Measurements from ENCODE around the gene KCTD17. TPM values are rescaled to one million over a fixed set of nuclear protein-coding genes. Genes with fewer than 3 reads are reported as not detected.

Gene KCTD17
- total RNA-seq, 1 donor from 2014 or later, result 31.3 TPM

DNA sequence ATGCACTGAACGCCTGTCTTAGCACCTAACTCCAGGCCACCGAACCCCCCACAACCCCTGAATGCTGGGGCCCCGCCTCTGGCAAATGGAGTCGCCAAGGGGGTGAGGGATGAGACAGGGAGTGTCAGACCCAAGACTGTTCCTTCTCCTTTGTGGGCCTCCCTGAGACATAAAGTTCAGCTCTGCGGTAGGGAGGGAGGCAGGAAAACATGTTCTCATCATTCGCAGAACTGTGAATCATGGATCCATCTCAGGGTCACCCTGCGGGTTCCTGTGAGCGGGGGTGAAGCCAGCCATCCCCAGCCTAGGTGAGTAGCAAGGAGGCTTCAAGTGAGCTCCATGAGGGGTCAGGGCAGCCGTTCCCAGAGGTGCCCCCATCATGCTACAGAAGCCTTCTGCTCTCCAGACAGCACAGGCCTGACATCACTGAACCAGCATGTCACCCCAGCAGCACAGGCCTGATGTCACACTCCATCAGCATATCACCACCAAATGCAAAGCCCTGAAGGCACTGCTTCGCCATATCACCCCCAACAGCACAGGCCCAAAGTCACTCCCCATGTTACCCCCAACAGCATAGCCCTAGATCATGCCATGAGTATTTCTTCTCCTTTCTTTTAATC is 30.8 kb downstream of the KCTD17 start:
- Histone ChIP-seq H3K27me3 (ENCODE audit: insufficient read depth, low read length) (peaks cover 4% of the 10 kb centered on the region), H3K36me3 (ENCODE audit: insufficient read depth, low read length) (no peaks in the 10 kb centered on the region), H3K27ac (ENCODE audit: low read depth, low read length) (no peak overlapping the region), H2AFZ (ENCODE audit: low read depth, low read length) (no peak overlapping the region), H3K4me1 (ENCODE audit: insufficient read depth, low read length) (no peaks in the 10 kb centered on the region), H3K9ac (ENCODE audit: low read length) (no peak overlapping the region), H4K20me1 (ENCODE audit: insufficient read depth, low read length) (peaks cover 4% of the 10 kb centered on the region), H3K9me3 (ENCODE audit: insufficient read depth, low read depth, low read length) (no peaks in the 10 kb centered on the region), H3K4me3 (ENCODE audit: insufficient read depth, low read depth, low read length) (no peak overlapping the region), H3K4me2 (ENCODE audit: low read length) (no peak overlapping the region), H3K79me2 (ENCODE audit: insufficient read depth, low read length) (no peaks in the 10 kb centered on the region)
- no peak for FAIRE-seq
- H3K36me3 Mint-ChIP-seq (ENCODE audit: low read depth, unreplicated experiment), result no peaks in the 10 kb centered on the region
- TF ChIP-seq, protein P1, sequence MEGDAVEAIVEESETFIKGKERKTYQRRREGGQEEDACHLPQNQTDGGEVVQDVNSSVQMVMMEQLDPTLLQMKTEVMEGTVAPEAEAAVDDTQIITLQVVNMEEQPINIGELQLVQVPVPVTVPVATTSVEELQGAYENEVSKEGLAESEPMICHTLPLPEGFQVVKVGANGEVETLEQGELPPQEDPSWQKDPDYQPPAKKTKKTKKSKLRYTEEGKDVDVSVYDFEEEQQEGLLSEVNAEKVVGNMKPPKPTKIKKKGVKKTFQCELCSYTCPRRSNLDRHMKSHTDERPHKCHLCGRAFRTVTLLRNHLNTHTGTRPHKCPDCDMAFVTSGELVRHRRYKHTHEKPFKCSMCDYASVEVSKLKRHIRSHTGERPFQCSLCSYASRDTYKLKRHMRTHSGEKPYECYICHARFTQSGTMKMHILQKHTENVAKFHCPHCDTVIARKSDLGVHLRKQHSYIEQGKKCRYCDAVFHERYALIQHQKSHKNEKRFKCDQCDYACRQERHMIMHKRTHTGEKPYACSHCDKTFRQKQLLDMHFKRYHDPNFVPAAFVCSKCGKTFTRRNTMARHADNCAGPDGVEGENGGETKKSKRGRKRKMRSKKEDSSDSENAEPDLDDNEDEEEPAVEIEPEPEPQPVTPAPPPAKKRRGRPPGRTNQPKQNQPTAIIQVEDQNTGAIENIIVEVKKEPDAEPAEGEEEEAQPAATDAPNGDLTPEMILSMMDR (IDR thresholded peaks at IDR 0.05; ENCODE audit: insufficient read depth, low read depth, low read length), result no peak
- no peak for TF ChIP-seq EZH2 (IDR thresholded peaks at IDR 0.05; ENCODE audit: insufficient read depth, low read length)
- H3K27me3 Mint-ChIP-seq (ENCODE audit: low read depth, unreplicated experiment), result peaks cover 37% of the 10 kb centered on the region
- no peak for DNase-seq (ENCODE audit: low read depth)
- H3K27ac Mint-ChIP-seq (ENCODE audit: unreplicated experiment), result no peak overlapping the region
- H3K4me1 Mint-ChIP-seq (ENCODE audit: low read depth, unreplicated experiment), result peaks cover 13% of the 10 kb centered on the region
- no peaks in the 10 kb centered on the region for H3K9me3 Mint-ChIP-seq (ENCODE audit: unreplicated experiment)
- no peak overlapping the region for H3K4me3 Mint-ChIP-seq (ENCODE audit: unreplicated experiment)

GRCh38 chr22:37083914-37084313 is 32.4 kb downstream of the KCTD17 start:
- no peaks in the 10 kb centered on the region for H4K20me1 ChIP-seq (ENCODE audit: insufficient read depth, low read length)
- H3K4me3 Mint-ChIP-seq (ENCODE audit: unreplicated experiment), result no peak overlapping the region
- DNase-seq (ENCODE audit: low read depth) (no peak), FAIRE-seq (no peak)
- no peak overlapping the region for H3K4me2 ChIP-seq (ENCODE audit: low read length)
- no peak overlapping the region for H2AFZ ChIP-seq (ENCODE audit: low read depth, low read length)
- no peaks in the 10 kb centered on the region for H3K9me3 ChIP-seq (ENCODE audit: insufficient read depth, low read depth, low read length)
- H3K9me3 Mint-ChIP-seq (ENCODE audit: unreplicated experiment), result no peaks in the 10 kb centered on the region
- peaks cover 49% of the 10 kb centered on the region for H3K27me3 Mint-ChIP-seq (ENCODE audit: low read depth, unreplicated experiment)
- peaks cover 3% of the 10 kb centered on the region for H3K27me3 ChIP-seq (ENCODE audit: insufficient read depth, low read length)
- H3K9ac ChIP-seq (ENCODE audit: low read length), result no peak overlapping the region
- H3K36me3 Mint-ChIP-seq (ENCODE audit: low read depth, unreplicated experiment), result no peaks in the 10 kb centered on the region
- no peak overlapping the region for H3K27ac Mint-ChIP-seq (ENCODE audit: unreplicated experiment)
- H3K4me3 ChIP-seq (ENCODE audit: insufficient read depth, low read depth, low read length), result no peak overlapping the region
- H3K4me1 Mint-ChIP-seq (ENCODE audit: low read depth, unreplicated experiment), result peaks cover 12% of the 10 kb centered on the region
- TF ChIP-seq, protein P1 (IDR thresholded peaks at IDR 0.05; ENCODE audit: insufficient read depth, low read depth, low read length), result no peak
- no peak for TF ChIP-seq EZH2 (IDR thresholded peaks at IDR 0.05; ENCODE audit: insufficient read depth, low read length)
- H3K79me2 ChIP-seq (ENCODE audit: insufficient read depth, low read length), result no peaks in the 10 kb centered on the region
- no peaks in the 10 kb centered on the region for H3K36me3 ChIP-seq (ENCODE audit: insufficient read depth, low read length)
- H3K27ac ChIP-seq (ENCODE audit: low read depth, low read length), result no peak overlapping the region
- no peaks in the 10 kb centered on the region for H3K4me1 ChIP-seq (ENCODE audit: insufficient read depth, low read length)

GRCh38 chr22:37084385-37084784 is 32.8 kb downstream of the KCTD17 start:
- no peaks in the 10 kb centered on the region for H3K36me3 Mint-ChIP-seq (ENCODE audit: low read depth, unreplicated experiment)
- H3K4me3 ChIP-seq (ENCODE audit: insufficient read depth, low read depth, low read length), result no peak overlapping the region
- H3K27ac Mint-ChIP-seq (ENCODE audit: unreplicated experiment), result no peak overlapping the region
- no peak for TF ChIP-seq EZH2 (IDR thresholded peaks at IDR 0.05; ENCODE audit: insufficient read depth, low read length)
- TF ChIP-seq, protein P1 (IDR thresholded peaks at IDR 0.05; ENCODE audit: insufficient read depth, low read depth, low read length), result no peak
- no peaks in the 10 kb centered on the region for H3K9me3 Mint-ChIP-seq (ENCODE audit: unreplicated experiment)
- DNase-seq (ENCODE audit: low read depth), result no peak
- no peak overlapping the region for H3K4me3 Mint-ChIP-seq (ENCODE audit: unreplicated experiment)
- no peaks in the 10 kb centered on the region for H3K79me2 ChIP-seq (ENCODE audit: insufficient read depth, low read length)
- no peak overlapping the region for H3K9ac ChIP-seq (ENCODE audit: low read length)
- H4K20me1 ChIP-seq (ENCODE audit: insufficient read depth, low read length), result no peaks in the 10 kb centered on the region
- H3K4me2 ChIP-seq (ENCODE audit: low read length), result no peak overlapping the region
- H3K9me3 ChIP-seq (ENCODE audit: insufficient read depth, low read depth, low read length), result no peaks in the 10 kb centered on the region
- H3K36me3 ChIP-seq (ENCODE audit: insufficient read depth, low read length), result no peaks in the 10 kb centered on the region
- H3K4me1 Mint-ChIP-seq (ENCODE audit: low read depth, unreplicated experiment), result peaks cover 7% of the 10 kb centered on the region
- H2AFZ ChIP-seq (ENCODE audit: low read depth, low read length), result no peak overlapping the region
- no peak for FAIRE-seq
- peaks cover 48% of the 10 kb centered on the region for H3K27me3 Mint-ChIP-seq (ENCODE audit: low read depth, unreplicated experiment)
- H3K4me1 ChIP-seq (ENCODE audit: insufficient read depth, low read length), result no peaks in the 10 kb centered on the region
- H3K27me3 ChIP-seq (ENCODE audit: insufficient read depth, low read length), result no peaks in the 10 kb centered on the region
- H3K27ac ChIP-seq (ENCODE audit: low read depth, low read length), result no peak overlapping the region

All from astrocyte (in vitro differentiated cells and primary cell).